CD4-positive, alpha-beta T cell (primary cell): ENCODE results near the gene EIF1AD. TPM values are rescaled to one million over a fixed set of nuclear protein-coding genes. Genes with fewer than 3 reads are reported as not detected.
"Not testable (repeated sequence)": the region's sequence is repeated elsewhere in the genome, so short reads cannot be mapped to it uniquely, and the experiment has no call there.

ENCODE experiments used
- ATAC-seq: fragments of 200-7000 bp; cut with Tn5 transposase; one replicate; pipeline ENCODE4 v1.10.0; 2022; ENCODE audit warnings: mild to moderate bottlenecking; ENCODE audit not compliant: poor library complexity
- CTCF ChIA-PET: fragments of 350-600 bp; sonication (Branson Sonifier 250); formaldehyde crosslinking; loops from one replicate; lab custom pipeline; 2021; ENCODE audit warnings: antibody characterized with exemption, inconsistent platforms; lab: Charles Lee
- POLR2A ChIA-PET: fragments of 350-600 bp; sonication (Branson Sonifier 250); formaldehyde crosslinking; loops from one replicate; lab custom pipeline; 2021; ENCODE audit warnings: antibody characterized with exemption, inconsistent platforms; lab: Charles Lee
- DNase-seq, 14 experiments: peaks; one replicate each; pipeline ENCODE4 v3.0.0-alpha.2; 2013 to 2020; ENCODE audit warnings: mixed read lengths in 2 of 14
- H3K27ac ChIP-seq, 2 donors: one replicate each; pipeline versions ENCODE4 v1.5.1 to v1.7.0; 2013; ENCODE audit warnings: low read length in 2 of 2, low read depth in 1 of 2, mild to moderate bottlenecking in 1 of 2
- H3K27me3 ChIP-seq, 2 experiments: 1 replicate in 1 of 2; 2 replicates in 1 of 2; pipeline versions ENCODE4 v1.6.1 to v1.7.0; 2013; ENCODE audit warnings: low read length in 2 of 2, control low read depth in 1 of 2, mild to moderate bottlenecking in 1 of 2, moderate library complexity in 1 of 2; ENCODE audit not compliant: insufficient read depth in 2 of 2, control insufficient read depth in 1 of 2
- H3K36me3 ChIP-seq: one replicate; pipeline ENCODE4 v1.6.1; 2013; ENCODE audit warnings: low read length, control low read depth; ENCODE audit not compliant: insufficient read depth
- H3K4me1 ChIP-seq: one replicate; pipeline ENCODE4 v1.6.1; 2013; ENCODE audit warnings: low read length, control low read depth; ENCODE audit not compliant: insufficient read depth
- H3K4me3 ChIP-seq: one replicate; pipeline ENCODE4 v1.5.1; 2013; ENCODE audit warnings: mild to moderate bottlenecking, low read length, moderate library complexity
- H3K9me3 ChIP-seq, 2 experiments: 1 replicate in 1 of 2; 2 replicates in 1 of 2; pipeline versions ENCODE4 v1.6.1 to v1.7.0; 2013; ENCODE audit warnings: low read length in 2 of 2, mild to moderate bottlenecking in 2 of 2, control low read depth in 1 of 2, moderate library complexity in 1 of 2; ENCODE audit not compliant: control insufficient read depth in 1 of 2, insufficient read depth in 1 of 2
- H3K27ac Mint-ChIP-seq: one replicate; pipeline ENCODE4 v1.8.0; 2020; ENCODE audit warnings: mixed read lengths
- H3K27me3 Mint-ChIP-seq: one replicate; pipeline ENCODE4 v1.8.0; 2021; ENCODE audit warnings: mixed read lengths
- H3K36me3 Mint-ChIP-seq: one replicate; pipeline ENCODE4 v1.8.0; 2021; ENCODE audit warnings: low read depth, mixed read lengths
- H3K4me1 Mint-ChIP-seq: one replicate; pipeline ENCODE4 v1.8.0; 2021; ENCODE audit warnings: low read depth, mixed read lengths
- H3K4me3 Mint-ChIP-seq: one replicate; pipeline ENCODE4 v1.8.0; 2020; ENCODE audit warnings: mild to moderate bottlenecking, mixed read lengths
- H3K9me3 Mint-ChIP-seq: one replicate; pipeline ENCODE4 v1.8.0; 2020; ENCODE audit warnings: mixed read lengths
- CTCF ChIP-seq: fragments of 200-600 bp; IDR thresholded peaks from one replicate; pipeline ENCODE4 v1.8.0; 2022; ENCODE audit warnings: antibody characterized with exemption, mild to moderate bottlenecking
- intact Hi-C, 2 experiments: fragments of 100-400 bp; cut with DNase I in 1 of 2; cut with micrococcal nuclease in 1 of 2; formaldehyde crosslinking; loops; one replicate each; pipeline versions ENCODE4 v1.15.1 to v1.9.0; 2023 to 2025; cut with DNase I, micrococcal nuclease
- total RNA-seq, 174 experiments: library from RNA in 2 of 174; stranded (reverse) in 2 of 174; gene quantifications; one replicate each; pipeline ENCODE4 v1.2.3 and lab custom pipeline; 2021 to 2026

The EIF1AD gene
- total RNA-seq, 2 experiments from 2014 or later: 88.2 to 94.1 TPM

- Mint-ChIP-seq H3K36me3 (no peaks in the 10 kb centered on the region), H3K27me3 (no peaks in the 10 kb centered on the region)
These were observed 47.2 kb downstream of the EIF1AD start for GRCh38 chr11:65954771-65955170.

GRCh38 chr11:65953471-65953870 is 48.5 kb downstream of the EIF1AD start:
- Mint-ChIP-seq H3K4me3 (no peak overlapping the region), H3K27ac (no peak overlapping the region), H3K9me3 (no peaks in the 10 kb centered on the region), H3K27me3 (no peaks in the 10 kb centered on the region), H3K4me1 (peaks cover 19% of the 10 kb centered on the region), H3K36me3 (no peaks in the 10 kb centered on the region)
- Histone ChIP-seq H3K9me3 (no peaks in the 10 kb centered on the region), H3K4me1 (peaks cover 23% of the 10 kb centered on the region), H3K36me3 (no peaks in the 10 kb centered on the region), H3K4me3 (no peak overlapping the region), H3K27me3 (no peaks in the 10 kb centered on the region), H3K27ac (no peak overlapping the region)
- TF ChIP-seq CTCF: no peak
- no peak for DNase-seq
- POLR2A ChIA-PET: no interaction called here
- CTCF ChIA-PET: no interaction called here
- intact Hi-C loops: no loop called here
- no peak for ATAC-seq

More at GRCh38 chr11:65954771-65955170, 47.2 kb downstream of the EIF1AD start:
- no peak overlapping the region for H3K27ac Mint-ChIP-seq
- no peaks in the 10 kb centered on the region for H3K9me3 ChIP-seq
- no peaks in the 10 kb centered on the region for H3K36me3 ChIP-seq
- peaks cover 24% of the 10 kb centered on the region for H3K4me1 ChIP-seq
- no peaks in the 10 kb centered on the region for H3K9me3 Mint-ChIP-seq
- ChIA-PET POLR2A (no interaction called here), CTCF (interaction anchor here (0.7 kb wide), 2 partner anchors 54 to 95 kb away, joined by 3 read pairs; partner anchors contain the start of gene MUS81)
- peaks cover 21% of the 10 kb centered on the region for H3K4me1 Mint-ChIP-seq
- no peak for ATAC-seq
- H3K4me3 ChIP-seq: no peak overlapping the region
- DNase-seq: no peak
- intact Hi-C loops: no loop called here
- no peaks in the 10 kb centered on the region for H3K27me3 ChIP-seq
- H3K4me3 Mint-ChIP-seq: no peak overlapping the region
- no peak for TF ChIP-seq CTCF
- H3K27ac ChIP-seq: no peak overlapping the region

- TF ChIP-seq CTCF: no peak
These were observed 49.9 kb downstream of the EIF1AD start for GRCh38 chr11:65952052-65952521.

GRCh38 chr11:65951641-65952040 is 50.3 kb downstream of the EIF1AD start:
- H3K27ac ChIP-seq, H3K27me3 Mint-ChIP-seq, H3K4me3 ChIP-seq, ATAC-seq, H3K36me3 ChIP-seq, H3K36me3 Mint-ChIP-seq, POLR2A ChIA-PET, H3K9me3 ChIP-seq, CTCF ChIA-PET, H3K27me3 ChIP-seq, H3K27ac Mint-ChIP-seq, H3K9me3 Mint-ChIP-seq, H3K4me1 Mint-ChIP-seq, H3K4me1 ChIP-seq, DNase-seq, H3K4me3 Mint-ChIP-seq: not testable (repeated sequence)
- intact Hi-C loops: loop anchor here in 1 of 2 experiments (2.0 kb wide), 1 partner anchor 19 kb away; no protein-coding TSS in a partner anchor

More at GRCh38 chr11:65952052-65952521, 49.9 kb downstream of the EIF1AD start:
- peaks cover 7% of the 10 kb centered on the region for H3K4me1 Mint-ChIP-seq
- Histone ChIP-seq H3K4me3 (no peak overlapping the region), H3K27ac (no peak overlapping the region), H3K27me3 (no peaks in the 10 kb centered on the region), H3K4me1 (peaks cover 10% of the 10 kb centered on the region), H3K9me3 (no peaks in the 10 kb centered on the region), H3K36me3 (no peaks in the 10 kb centered on the region)
- H3K27me3 Mint-ChIP-seq: no peaks in the 10 kb centered on the region
- ChIA-PET CTCF (no interaction called here), POLR2A (no interaction called here)
- no peak for DNase-seq
- H3K9me3 Mint-ChIP-seq: no peaks in the 10 kb centered on the region
- H3K36me3 Mint-ChIP-seq: no peaks in the 10 kb centered on the region
- ATAC-seq: no peak
- no peak overlapping the region for H3K4me3 Mint-ChIP-seq
- H3K27ac Mint-ChIP-seq: no peak overlapping the region
- intact Hi-C loops: no loop called here

GRCh38 chr11:65950711-65951110 is 51.2 kb downstream of the EIF1AD start:
- H3K4me3 Mint-ChIP-seq, H3K4me1 Mint-ChIP-seq, ATAC-seq, H3K36me3 Mint-ChIP-seq, DNase-seq, POLR2A ChIA-PET, H3K27ac Mint-ChIP-seq, H3K9me3 Mint-ChIP-seq, CTCF ChIA-PET, H3K27ac ChIP-seq, H3K36me3 ChIP-seq, H3K9me3 ChIP-seq, H3K27me3 Mint-ChIP-seq, H3K27me3 ChIP-seq, H3K4me1 ChIP-seq, H3K4me3 ChIP-seq: not testable (repeated sequence)
- intact Hi-C loops: loop anchor here in 1 of 2 experiments (2.0 kb wide), 1 partner anchor 20 kb away; no protein-coding TSS in a partner anchor
